ENCODE results near the gene UNC13B.

GRCh38 chr9:35415402-35416097, 253.7 kb downstream of the UNC13B start:
- TF ChIP-seq, protein P1, sequence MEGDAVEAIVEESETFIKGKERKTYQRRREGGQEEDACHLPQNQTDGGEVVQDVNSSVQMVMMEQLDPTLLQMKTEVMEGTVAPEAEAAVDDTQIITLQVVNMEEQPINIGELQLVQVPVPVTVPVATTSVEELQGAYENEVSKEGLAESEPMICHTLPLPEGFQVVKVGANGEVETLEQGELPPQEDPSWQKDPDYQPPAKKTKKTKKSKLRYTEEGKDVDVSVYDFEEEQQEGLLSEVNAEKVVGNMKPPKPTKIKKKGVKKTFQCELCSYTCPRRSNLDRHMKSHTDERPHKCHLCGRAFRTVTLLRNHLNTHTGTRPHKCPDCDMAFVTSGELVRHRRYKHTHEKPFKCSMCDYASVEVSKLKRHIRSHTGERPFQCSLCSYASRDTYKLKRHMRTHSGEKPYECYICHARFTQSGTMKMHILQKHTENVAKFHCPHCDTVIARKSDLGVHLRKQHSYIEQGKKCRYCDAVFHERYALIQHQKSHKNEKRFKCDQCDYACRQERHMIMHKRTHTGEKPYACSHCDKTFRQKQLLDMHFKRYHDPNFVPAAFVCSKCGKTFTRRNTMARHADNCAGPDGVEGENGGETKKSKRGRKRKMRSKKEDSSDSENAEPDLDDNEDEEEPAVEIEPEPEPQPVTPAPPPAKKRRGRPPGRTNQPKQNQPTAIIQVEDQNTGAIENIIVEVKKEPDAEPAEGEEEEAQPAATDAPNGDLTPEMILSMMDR (IDR thresholded peaks at IDR 0.05; ENCODE audit: control extremely low read depth in 1 of 3, insufficient read depth in 1 of 3, low read depth in 1 of 3, low read length in 3 of 3), result peak; percentile 36 to 70 (median 66)
- no peak for TF ChIP-seq HDAC2 (IDR thresholded peaks at IDR 0.05; ENCODE audit: borderline replicate concordance in 1 of 2, low read depth in 2 of 2, low read length in 2 of 2)
- TF ChIP-seq SIN3A (conservative IDR thresholded peaks at IDR 0.05 in 1 of 2, IDR thresholded peaks at IDR 0.05 in 1 of 2; ENCODE audit: low read depth in 1 of 2, low read length in 2 of 2), result no peak
- TF ChIP-seq EZH2 (IDR thresholded peaks at IDR 0.05; ENCODE audit: low read depth, low read length, severe bottlenecking), result no peak
- TF ChIP-seq POLR2A (IDR thresholded peaks at IDR 0.05; ENCODE audit: control extremely low read depth in 1 of 2, low read depth in 2 of 2, low read length in 2 of 2), result no peak
- no peak for TF ChIP-seq RNF2 (IDR thresholded peaks at IDR 0.05; ENCODE audit: borderline replicate concordance, low read depth, low read length, missing control alignments, poor library complexity, severe bottlenecking)
- no peak for TF ChIP-seq BRCA1 (IDR thresholded peaks at IDR 0.05; ENCODE audit: low read depth, low read length)
- TF ChIP-seq BCL11A (IDR thresholded peaks at IDR 0.05; ENCODE audit: low read depth in 2 of 2, low read length in 2 of 2), result no peak
- no peak for TF ChIP-seq SRF (IDR thresholded peaks at IDR 0.05; ENCODE audit: low read depth, low read length)
- TF ChIP-seq MAFK (IDR thresholded peaks at IDR 0.05; ENCODE audit: low read depth, low read length), result no peak
- no peak for TF ChIP-seq JUN (IDR thresholded peaks at IDR 0.05; ENCODE audit: low read depth, low read length)
- no peak for TF ChIP-seq CREB1 (IDR thresholded peaks at IDR 0.05)
